ACC112 (cell line): ENCODE data around the gene SRBD1.

Experiments used
- H2AFZ ChIP-seq: fragments of 200-600 bp; sonication (generic); one replicate; pipeline ENCODE4 v1.6.0; 2017; ENCODE audit warnings: antibody characterized with exemption, low read length; ENCODE audit not compliant: unreplicated experiment
- H3K27ac ChIP-seq: fragments of 200-600 bp; sonication (generic); 2 replicates; pipeline ENCODE4 v1.5.1; 2014; ENCODE audit warnings: low read depth, mild to moderate bottlenecking, antibody characterized with exemption, low read length, moderate library complexity
- H3K27me3 ChIP-seq: fragments of 200-600 bp; sonication (generic); 2 replicates; pipeline ENCODE4 v1.6.1; 2014; ENCODE audit warnings: mild to moderate bottlenecking, antibody characterized with exemption, low read length, moderate library complexity, mixed read lengths; ENCODE audit not compliant: insufficient read depth
- H3K36me3 ChIP-seq: fragments of 200-600 bp; sonication (generic); 2 replicates; pipeline ENCODE4 v1.6.1; 2016; ENCODE audit warnings: mild to moderate bottlenecking, antibody characterized with exemption, low read length, moderate library complexity, mixed read lengths; ENCODE audit not compliant: insufficient read depth
- H3K4me1 ChIP-seq: fragments of 200-600 bp; sonication (generic); one replicate; pipeline ENCODE4 v1.6.1; 2016; ENCODE audit warnings: low read length, mixed read lengths; ENCODE audit not compliant: insufficient read depth, unreplicated experiment, control insufficient read depth
- H3K4me3 ChIP-seq: fragments of 200-600 bp; sonication (generic); 2 replicates; pipeline ENCODE4 v1.5.1; 2014; ENCODE audit warnings: mild to moderate bottlenecking, low read depth, low read length
- H3K79me2 ChIP-seq: fragments of 200-600 bp; sonication (generic); one replicate; pipeline ENCODE4 v1.6.0; 2016; ENCODE audit warnings: low read length; ENCODE audit not compliant: control insufficient read depth, unreplicated experiment, insufficient read depth

SRBD1 gene

DNA sequence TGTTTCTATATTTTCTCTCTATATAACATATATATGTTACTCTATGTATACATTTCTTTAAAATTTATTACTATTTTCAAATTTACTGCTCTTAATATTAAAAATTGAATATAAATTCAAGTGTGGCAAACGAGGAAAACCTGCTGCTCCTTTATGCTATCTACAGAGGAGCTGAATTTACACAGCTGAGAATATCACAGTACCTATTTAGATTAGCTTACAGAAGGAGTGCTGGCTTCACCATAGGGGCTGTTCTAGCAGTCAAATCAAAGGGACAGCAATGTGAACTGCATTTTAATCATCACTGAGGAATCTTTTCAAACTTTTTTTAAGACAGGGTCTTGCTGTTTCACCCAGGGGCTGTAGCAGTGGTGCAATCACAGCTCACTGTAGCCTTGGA lies 213.8 kb downstream of the SRBD1 start:
- H3K36me3 ChIP-seq = peaks cover under 1% of the 10 kb centered on the region; the same call in 1 of the 2 replicates
- H3K27me3 ChIP-seq = no peaks in the 10 kb centered on the region
- H3K79me2 ChIP-seq = no peaks in the 10 kb centered on the region
- H3K4me3 ChIP-seq = no peak overlapping the region
- no peak overlapping the region for H2AFZ ChIP-seq
- no peak overlapping the region for H3K27ac ChIP-seq
- peaks cover 6% of the 10 kb centered on the region for H3K4me1 ChIP-seq

- Histone ChIP-seq H3K4me1 (peaks cover 12% of the 10 kb centered on the region), H3K4me3 (no peak overlapping the region), H3K79me2 (no peaks in the 10 kb centered on the region), H3K27ac (no peak overlapping the region), H2AFZ (no peak overlapping the region), H3K36me3 (peaks cover 4% of the 10 kb centered on the region; the same call in 1 of the 2 replicates), H3K27me3 (no peaks in the 10 kb centered on the region)
Measured at GRCh38 chr2:45396671-45397070, 214.4 kb downstream of the SRBD1 start.

DNA sequence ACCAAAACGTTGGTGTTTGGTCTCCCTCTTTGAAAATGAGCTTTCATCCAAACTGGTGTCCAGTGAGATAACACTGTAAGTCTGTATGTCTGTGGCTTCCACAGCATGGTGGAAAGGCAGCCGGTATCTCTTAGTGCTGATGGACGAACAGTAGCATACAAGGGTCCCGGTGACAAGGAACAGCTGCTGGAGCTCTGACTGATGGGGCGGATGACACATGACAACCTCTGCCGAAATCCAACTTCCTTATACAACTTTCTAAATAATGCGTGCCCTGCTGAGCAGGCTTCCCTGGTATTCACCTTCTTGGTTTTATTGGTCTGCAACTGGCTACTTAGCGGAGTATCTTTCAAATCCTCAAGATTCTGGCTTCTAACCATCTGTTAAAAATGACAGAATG lies 216.2 kb downstream of the SRBD1 start:
- peaks cover 4% of the 10 kb centered on the region; the same call in 1 of the 2 replicates for H3K36me3 ChIP-seq
- H2AFZ ChIP-seq = no peak overlapping the region
- no peaks in the 10 kb centered on the region for H3K27me3 ChIP-seq
- peaks cover 19% of the 10 kb centered on the region for H3K4me1 ChIP-seq
- no peak overlapping the region for H3K4me3 ChIP-seq
- no peaks in the 10 kb centered on the region for H3K79me2 ChIP-seq
- no peak overlapping the region for H3K27ac ChIP-seq

GRCh38 chr2:45394216-45394615 lies 216.9 kb downstream of the SRBD1 start:
- H3K27ac ChIP-seq = no peak overlapping the region
- H3K27me3 ChIP-seq = no peaks in the 10 kb centered on the region
- H3K4me1 ChIP-seq = peaks cover 19% of the 10 kb centered on the region
- H3K36me3 ChIP-seq = peaks cover 4% of the 10 kb centered on the region; the same call in 1 of the 2 replicates
- H3K79me2 ChIP-seq = no peaks in the 10 kb centered on the region
- H3K4me3 ChIP-seq = no peak overlapping the region
- H2AFZ ChIP-seq = no peak overlapping the region

GRCh38 chr2:45391866-45392265 lies 219.2 kb downstream of the SRBD1 start:
- H3K27ac ChIP-seq = peak overlapping the region; percentile 5; the same call in 1 of the 2 replicates
- no peak overlapping the region for H3K4me3 ChIP-seq
- H3K79me2 ChIP-seq = no peaks in the 10 kb centered on the region
- no peaks in the 10 kb centered on the region for H3K27me3 ChIP-seq
- peaks cover 17% of the 10 kb centered on the region for H3K36me3 ChIP-seq
- no peak overlapping the region for H2AFZ ChIP-seq
- H3K4me1 ChIP-seq = peaks cover 19% of the 10 kb centered on the region

GRCh38 chr2:45390861-45391260 lies 220.2 kb downstream of the SRBD1 start:
- H3K4me1 ChIP-seq = peaks cover 19% of the 10 kb centered on the region
- no peak overlapping the region for H3K4me3 ChIP-seq
- peaks cover 17% of the 10 kb centered on the region for H3K36me3 ChIP-seq
- H3K79me2 ChIP-seq = no peaks in the 10 kb centered on the region
- H3K27me3 ChIP-seq = no peaks in the 10 kb centered on the region
- H2AFZ ChIP-seq = no peak overlapping the region
- H3K27ac ChIP-seq = no peak overlapping the region

DNA sequence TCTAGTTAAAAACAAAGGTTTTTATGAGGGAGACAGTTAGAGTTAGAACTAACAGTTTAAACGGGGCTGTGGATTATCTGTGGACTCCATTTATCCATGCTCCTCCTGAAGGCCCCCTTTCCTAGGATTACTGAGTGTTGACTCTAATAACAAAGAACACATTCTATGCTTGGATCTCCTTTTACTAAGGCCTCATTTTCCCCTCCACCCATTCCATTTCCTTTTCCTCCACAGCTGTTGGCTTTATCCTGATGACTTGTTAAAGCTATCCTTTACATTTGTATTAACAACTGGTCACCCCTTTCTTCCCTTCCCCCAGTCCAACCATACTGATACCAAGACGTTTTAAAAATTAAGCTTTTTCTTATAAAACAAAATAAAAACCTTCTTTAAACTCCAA lies 220.6 kb downstream of the SRBD1 start:
- no peak overlapping the region for H3K4me3 ChIP-seq
- peaks cover 17% of the 10 kb centered on the region for H3K36me3 ChIP-seq
- no peak overlapping the region for H2AFZ ChIP-seq
- no peaks in the 10 kb centered on the region for H3K27me3 ChIP-seq
- peaks cover 19% of the 10 kb centered on the region for H3K4me1 ChIP-seq
- H3K27ac ChIP-seq = no peak overlapping the region
- H3K79me2 ChIP-seq = no peaks in the 10 kb centered on the region

DNA sequence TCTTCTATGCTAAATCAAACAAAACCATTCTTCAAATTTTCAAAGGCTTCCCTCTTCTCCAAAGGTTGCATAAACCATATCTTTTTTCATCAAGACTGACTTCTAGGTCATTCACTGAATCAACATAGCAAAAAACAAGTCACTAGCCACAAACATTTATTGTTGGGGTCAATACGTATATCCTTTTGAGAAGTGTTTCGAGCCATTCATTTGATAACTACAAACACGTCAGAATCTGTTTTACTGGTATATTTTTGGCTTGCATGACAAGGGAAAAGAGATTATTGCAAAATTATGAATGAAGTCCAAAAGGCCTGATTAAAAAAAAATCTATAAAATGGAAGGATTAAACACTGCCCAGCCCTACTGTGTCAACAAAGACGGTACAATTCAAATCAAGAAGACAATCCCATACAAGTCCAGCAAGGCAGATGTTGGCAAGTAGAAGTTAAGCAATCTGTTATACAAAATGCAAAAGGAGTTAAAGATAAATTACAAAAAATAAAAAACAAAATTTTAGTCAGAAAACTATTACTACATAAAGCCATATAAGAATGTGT lies 222.4 kb downstream of the SRBD1 start:
- peaks cover 17% of the 10 kb centered on the region for H3K36me3 ChIP-seq
- peaks cover 19% of the 10 kb centered on the region for H3K4me1 ChIP-seq
- H2AFZ ChIP-seq = no peak overlapping the region
- H3K4me3 ChIP-seq = no peak overlapping the region
- no peaks in the 10 kb centered on the region for H3K27me3 ChIP-seq
- H3K27ac ChIP-seq = no peak overlapping the region
- no peaks in the 10 kb centered on the region for H3K79me2 ChIP-seq

DNA sequence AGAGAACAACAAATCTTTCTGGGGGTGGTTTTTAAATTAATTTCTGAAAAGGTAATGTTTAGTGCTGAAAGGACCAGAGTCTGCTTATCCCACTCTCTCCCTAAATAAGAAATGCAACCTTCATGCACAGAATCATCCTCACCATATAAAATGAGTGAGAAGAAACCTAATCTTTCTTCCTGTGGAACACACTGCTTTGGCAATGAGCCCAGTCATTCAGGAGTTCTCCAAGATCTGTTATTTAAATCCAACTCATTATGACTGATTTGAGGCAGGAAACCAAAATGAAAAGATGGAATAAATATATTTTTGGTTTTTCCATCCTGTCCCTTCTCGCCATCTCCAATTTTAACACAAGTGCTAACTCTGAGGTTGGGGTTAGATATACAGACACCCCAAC lies 228.3 kb downstream of the SRBD1 start:
- H2AFZ ChIP-seq = no peak overlapping the region
- peak overlapping the region; percentile 18; the same call in 1 of the 2 replicates for H3K27ac ChIP-seq
- no peak overlapping the region for H3K4me3 ChIP-seq
- no peaks in the 10 kb centered on the region for H3K79me2 ChIP-seq
- H3K36me3 ChIP-seq = peaks cover 3% of the 10 kb centered on the region; the same call in 1 of the 2 replicates
- no peaks in the 10 kb centered on the region for H3K27me3 ChIP-seq
- peaks cover 26% of the 10 kb centered on the region for H3K4me1 ChIP-seq

DNA sequence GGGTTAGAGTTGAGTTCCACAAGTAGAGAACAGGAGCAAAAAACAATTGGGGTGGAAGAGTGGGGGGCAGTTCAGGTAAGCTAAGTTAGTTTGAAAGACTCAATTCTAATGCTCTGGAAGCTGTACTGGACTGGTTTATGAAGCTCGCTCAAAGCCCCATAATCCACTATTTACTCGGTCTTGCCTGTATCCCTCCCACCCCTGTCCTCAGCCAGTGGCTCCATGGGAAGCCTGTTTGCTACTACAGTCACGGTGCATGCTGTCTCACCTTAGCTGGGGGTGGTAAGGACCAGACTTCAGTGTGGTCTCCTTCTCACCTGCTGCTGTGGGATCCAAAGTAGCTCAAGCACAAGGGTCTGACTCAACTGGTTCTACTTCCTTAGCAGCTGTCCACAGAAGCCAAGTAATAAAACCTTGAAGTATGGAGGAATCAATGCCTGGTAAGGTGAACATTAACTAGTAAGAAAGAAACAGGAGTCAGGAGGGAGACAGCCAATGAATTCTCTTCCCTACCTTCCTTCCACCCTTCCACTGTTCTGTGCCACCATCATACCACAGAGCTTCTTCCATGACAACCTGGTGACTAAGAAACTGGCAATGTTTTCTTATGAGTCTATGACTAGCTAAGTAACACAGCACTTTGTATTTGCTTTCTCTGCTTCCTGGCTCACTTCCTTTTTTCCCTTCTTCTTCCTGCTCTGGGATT lies 230.8 kb downstream of the SRBD1 start:
- Histone ChIP-seq H3K27ac (peak overlapping the region; percentile 35), H2AFZ (no peak overlapping the region), H3K79me2 (no peaks in the 10 kb centered on the region)

More for the DNA sequence above, 230.8 kb downstream of the SRBD1 start:
- Histone ChIP-seq H3K27me3 (no peaks in the 10 kb centered on the region), H3K36me3 (no peaks in the 10 kb centered on the region), H3K4me1 (peaks cover 26% of the 10 kb centered on the region), H3K4me3 (no peak overlapping the region)
